Cardiac fibroblast (primary cell): ENCODE results near the gene DIP2B.
"Not testable (repeated sequence)": the region's sequence is repeated elsewhere in the genome, so short reads cannot be mapped to it uniquely, and the experiment has no call there.

Experiments
- DNase-seq, 2 donors: peaks; one replicate each; pipeline versions ENCODE4 v3.0.0 to v3.0.0-alpha.2; 2010; ENCODE audit warnings: low read depth in 2 of 2
- H3K4me3 ChIP-seq, 2 donors: replicated peaks in 1 of 2; 1 replicate in 1 of 2; 2 replicates in 1 of 2; pipeline ENCODE4 v1.5.1; 2011; ENCODE audit warnings: low read depth in 2 of 2, low read length in 2 of 2, mild to moderate bottlenecking in 2 of 2, moderate library complexity in 1 of 2
- TF ChIP-seq, protein P1 (sequence below): IDR thresholded peaks from one replicate; pipeline ENCODE4 v1.5.1; 2011; ENCODE audit warnings: low read depth, mild to moderate bottlenecking, low read length, inconsistent platforms

The DIP2B gene

DNA sequence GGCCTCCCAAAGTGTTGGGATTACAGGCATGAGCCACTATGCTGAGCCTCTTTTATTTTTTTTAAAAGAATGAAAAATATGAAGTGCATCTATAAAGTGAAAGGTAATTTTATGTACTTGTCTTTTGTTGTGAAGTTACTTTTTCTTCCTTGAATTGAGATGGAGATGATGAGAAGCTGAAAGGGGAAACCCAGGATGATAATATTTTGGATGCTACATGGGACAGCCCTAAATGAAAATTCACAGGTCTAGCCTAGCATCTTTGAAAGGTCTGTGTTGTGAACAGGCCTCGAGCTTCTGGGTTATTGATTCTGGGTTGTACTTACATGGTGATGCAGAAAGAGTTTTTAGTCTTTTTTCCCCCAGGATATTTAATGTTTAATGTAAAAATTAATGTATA lies 14.6 kb downstream of the DIP2B start:
- no peak for DNase-seq
- H3K4me3 ChIP-seq, result no peak overlapping the region
- TF ChIP-seq, protein P1, sequence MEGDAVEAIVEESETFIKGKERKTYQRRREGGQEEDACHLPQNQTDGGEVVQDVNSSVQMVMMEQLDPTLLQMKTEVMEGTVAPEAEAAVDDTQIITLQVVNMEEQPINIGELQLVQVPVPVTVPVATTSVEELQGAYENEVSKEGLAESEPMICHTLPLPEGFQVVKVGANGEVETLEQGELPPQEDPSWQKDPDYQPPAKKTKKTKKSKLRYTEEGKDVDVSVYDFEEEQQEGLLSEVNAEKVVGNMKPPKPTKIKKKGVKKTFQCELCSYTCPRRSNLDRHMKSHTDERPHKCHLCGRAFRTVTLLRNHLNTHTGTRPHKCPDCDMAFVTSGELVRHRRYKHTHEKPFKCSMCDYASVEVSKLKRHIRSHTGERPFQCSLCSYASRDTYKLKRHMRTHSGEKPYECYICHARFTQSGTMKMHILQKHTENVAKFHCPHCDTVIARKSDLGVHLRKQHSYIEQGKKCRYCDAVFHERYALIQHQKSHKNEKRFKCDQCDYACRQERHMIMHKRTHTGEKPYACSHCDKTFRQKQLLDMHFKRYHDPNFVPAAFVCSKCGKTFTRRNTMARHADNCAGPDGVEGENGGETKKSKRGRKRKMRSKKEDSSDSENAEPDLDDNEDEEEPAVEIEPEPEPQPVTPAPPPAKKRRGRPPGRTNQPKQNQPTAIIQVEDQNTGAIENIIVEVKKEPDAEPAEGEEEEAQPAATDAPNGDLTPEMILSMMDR, result no peak

DNA sequence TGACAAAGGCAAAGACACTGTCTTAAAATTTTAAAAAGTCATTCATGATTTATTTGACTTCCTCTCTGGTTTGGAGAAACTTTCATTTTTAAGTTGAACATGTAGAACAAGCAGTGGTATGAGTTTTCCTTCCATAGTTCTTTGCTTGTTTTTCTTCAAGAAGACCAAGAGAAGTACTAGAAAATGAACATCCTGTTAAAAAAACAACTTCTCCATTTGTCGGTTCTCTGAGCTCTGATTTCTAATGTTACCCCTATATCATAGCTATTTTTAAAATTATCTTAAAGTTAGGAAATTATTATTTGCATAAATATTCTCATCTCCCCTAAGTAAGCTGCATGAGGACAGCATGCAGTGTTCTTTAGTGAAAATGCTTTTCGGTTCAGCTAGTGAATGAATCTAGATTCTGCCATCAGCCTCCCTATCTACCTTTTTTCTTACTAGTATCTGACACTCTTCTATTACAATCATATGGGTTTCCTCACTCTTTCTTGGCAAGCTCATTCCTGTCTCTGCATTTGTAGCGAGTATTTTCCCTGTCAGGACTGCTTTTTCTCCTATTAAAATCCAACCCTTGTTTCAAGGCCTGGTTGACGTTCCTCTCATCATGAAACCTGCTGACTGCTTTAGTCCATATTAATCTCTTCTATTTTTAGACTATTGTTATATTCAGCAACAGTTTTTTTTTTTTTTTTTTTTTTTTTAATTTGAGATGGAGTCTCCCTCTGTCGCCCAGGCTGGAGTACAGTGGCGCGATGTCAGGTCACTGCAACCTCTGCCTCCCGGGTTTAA lies 15.8 kb downstream of the DIP2B start:
- TF ChIP-seq, protein P1, result no peak
- peak in 1 of 2 donors; percentile 29 for DNase-seq
- no peak overlapping the region for H3K4me3 ChIP-seq

DNA sequence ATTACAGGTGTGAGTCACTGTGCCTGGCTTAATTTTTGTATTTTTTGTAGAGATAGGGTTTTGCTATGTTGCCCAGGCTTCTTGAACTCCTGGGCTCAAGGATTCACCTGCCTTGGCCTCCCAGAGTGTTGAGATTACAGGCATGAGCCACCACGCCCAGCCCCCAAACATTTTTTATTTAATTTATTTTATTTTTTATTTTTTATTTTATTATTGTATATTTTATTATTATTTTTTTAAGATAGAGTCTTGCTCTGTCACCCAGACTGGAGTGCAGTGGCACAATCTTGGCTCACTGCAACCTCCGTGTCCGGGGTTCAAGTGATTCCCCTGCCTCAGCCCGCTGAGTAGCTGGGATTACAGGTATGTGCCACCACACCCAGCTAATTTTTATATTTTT lies 17.0 kb downstream of the DIP2B start:
- not testable (repeated sequence) for H3K4me3 ChIP-seq, DNase-seq

DNA sequence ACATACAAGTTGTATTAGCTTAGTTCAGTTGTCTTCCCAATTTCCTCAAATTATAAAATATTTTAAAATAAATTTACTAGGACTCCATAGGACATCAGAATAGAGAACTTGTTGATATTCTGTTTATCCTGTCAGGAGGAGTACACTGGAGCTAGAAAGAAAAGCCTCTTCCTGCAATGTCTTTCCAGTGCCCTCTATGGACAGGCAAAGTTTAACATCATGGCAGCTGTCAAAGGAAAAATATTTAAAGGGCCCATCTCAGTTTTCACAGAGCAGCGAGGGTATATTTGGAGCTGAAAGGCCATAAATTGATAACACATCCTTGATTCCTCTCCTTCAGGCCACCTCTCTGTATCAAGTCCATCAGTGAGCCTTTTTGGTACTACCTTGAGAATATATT lies 19.0 kb downstream of the DIP2B start:
- TF ChIP-seq, protein P1, result no peak
- DNase-seq, result no peak
- H3K4me3 ChIP-seq, result no peak overlapping the region

DNA sequence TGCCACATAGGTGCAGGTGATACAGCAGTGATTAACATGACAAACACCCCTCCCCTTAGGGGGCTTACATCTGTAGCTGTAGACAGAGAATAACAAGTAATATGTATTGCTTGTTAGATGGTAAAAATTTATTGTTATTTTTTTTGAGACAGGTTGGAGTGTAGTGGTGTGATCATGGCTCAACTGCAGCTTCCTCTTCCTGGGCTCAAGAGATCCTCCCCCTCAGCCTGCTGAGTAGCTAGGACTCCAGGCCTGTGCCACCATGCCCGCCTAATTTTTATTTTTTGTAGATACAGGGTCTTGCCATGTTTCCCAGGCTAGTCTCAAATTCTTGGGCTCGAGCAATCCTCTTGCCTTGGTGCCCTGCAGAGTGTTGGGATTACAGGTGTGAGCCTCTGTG lies 19.8 kb downstream of the DIP2B start:
- no peak for DNase-seq
- H3K4me3 ChIP-seq, result no peak overlapping the region
- TF ChIP-seq, protein P1, result no peak

DNA sequence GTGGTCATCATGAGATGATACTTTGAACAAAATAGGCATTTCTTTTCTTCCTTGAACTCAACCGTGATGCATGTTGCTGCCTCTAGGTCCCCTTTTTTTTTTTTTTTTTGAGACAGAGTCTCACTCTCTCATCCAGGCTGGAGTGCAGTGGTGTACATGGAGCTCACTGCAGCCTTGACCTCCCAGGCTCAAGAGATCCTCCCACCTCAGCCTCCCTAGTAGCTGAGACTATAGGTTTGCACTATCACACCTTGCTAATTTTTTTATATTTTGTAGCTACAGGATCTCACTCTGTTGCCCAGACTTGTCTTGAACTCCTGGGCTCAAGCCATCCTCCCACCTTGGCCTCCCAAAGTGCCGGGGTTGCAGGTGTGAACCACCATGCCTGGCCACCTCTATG lies 20.6 kb downstream of the DIP2B start:
- no peak for DNase-seq
- no peak overlapping the region for H3K4me3 ChIP-seq
- TF ChIP-seq, protein P1, result no peak

DNA sequence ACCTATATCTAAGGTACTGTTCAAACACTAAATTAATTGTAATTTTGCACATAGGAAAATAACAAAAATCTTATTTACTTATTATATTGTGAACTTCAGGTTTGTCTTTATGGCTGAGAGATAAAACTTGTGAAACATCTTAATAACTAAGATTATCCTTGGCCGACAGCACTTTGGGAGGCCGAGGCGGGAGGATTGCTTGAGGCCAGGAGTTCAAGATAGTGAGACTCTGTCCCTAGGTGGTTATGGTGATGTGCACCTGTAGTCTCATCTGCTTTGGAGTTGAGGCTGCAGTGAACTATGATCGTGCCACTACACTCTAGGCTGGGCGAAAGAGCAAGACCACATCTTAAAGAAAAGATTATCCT lies 22.6 kb downstream of the DIP2B start:
- DNase-seq, result no peak
- TF ChIP-seq, protein P1, result no peak
- no peak overlapping the region for H3K4me3 ChIP-seq
